HG03175 (cell line): ENCODE data around the gene SKA1.
"Not testable (repeated sequence)": the region's sequence is repeated elsewhere in the genome, so short reads cannot be mapped to it uniquely, and the experiment has no call there.

Experiments used
- ATAC-seq: cut with Tn5 transposase; IDR thresholded peaks from one replicate; pipeline ENCODE4 v1.9.1; 2021; ENCODE audit warnings: mild to moderate bottlenecking, moderate library complexity; ENCODE audit not compliant: unreplicated experiment

The SKA1 gene

GRCh38 chr18:50427896-50428295 is 53.0 kb downstream of the SKA1 start:
- ATAC-seq: no peak

GRCh38 chr18:50428531-50429206 is 53.8 kb downstream of the SKA1 start:
- no peak for ATAC-seq

- no peak for ATAC-seq
These were observed 54.5 kb downstream of the SKA1 start for GRCh38 chr18:50429207-50429948.

GRCh38 chr18:50432915-50433314 is 58.1 kb downstream of the SKA1 start:
- ATAC-seq: no peak

GRCh38 chr18:50436742-50437141 is 61.9 kb downstream of the SKA1 start:
- ATAC-seq: not testable (repeated sequence)

GRCh38 chr18:50439460-50440015 is 64.7 kb downstream of the SKA1 start:
- no peak for ATAC-seq

- no peak for ATAC-seq
These were observed 66.2 kb downstream of the SKA1 start for GRCh38 chr18:50441016-50441415.

GRCh38 chr18:50441501-50441900 is 66.7 kb downstream of the SKA1 start:
- ATAC-seq: no peak
